OCI-LY1 (cell line): ENCODE measurements around the gene FAM72A.

Experiments
- CTCF ChIP-seq: fragments of 200-600 bp; sonication (generic), shearing (Covaris generic); IDR thresholded peaks from 2 replicates; pipeline ENCODE4 v1.5.1; 2017; ENCODE audit warnings: mild to moderate bottlenecking, antibody characterized with exemption, low read length, moderate library complexity, mixed read lengths
- EZH2 ChIP-seq: fragments of 200-600 bp; sonication (generic), shearing (Covaris generic); IDR thresholded peaks from 2 replicates; pipeline ENCODE4 v1.8.0; 2017; ENCODE audit warnings: borderline replicate concordance, mixed run types, mild to moderate bottlenecking, antibody characterized with exemption, low read length, moderate library complexity, mixed read lengths

- TF ChIP-seq CTCF (no peak), EZH2 (no peak)
Measured at GRCh38 chr1:206145771-206146290, 56.8 kb downstream of the FAM72A start.
